A549 (cell line): ENCODE results near the gene UBE2E2. TPM values are rescaled to one million over a fixed set of nuclear protein-coding genes. Genes with fewer than 3 reads are reported as not detected.

Experiments used
- ATAC-seq, 2 experiments: fragments of 200-7000 bp in 1 of 2; fragments of >200 bp in 1 of 2; cut with Nextera tagmentation in 1 of 2; cut with Tn5 transposase in 1 of 2; 3 replicates each; pipeline versions ENCODE4 v1.8.0 to v1.9.1; 2018 to 2020; ENCODE audit warnings: mild to moderate bottlenecking in 1 of 2, moderate library complexity in 1 of 2
- CTCF ChIA-PET: fragments of 300-600 bp; sonication (Branson Sonifier 250); formaldehyde crosslinking; extraction: SDS; loops from one replicate; lab custom pipeline; 2021; ENCODE audit warnings: antibody characterized with exemption, inconsistent platforms; lab: Yijun Ruan, JAX
- POLR2A ChIA-PET: fragments of 350-600 bp; formaldehyde crosslinking; extraction: SDS; loops from one replicate; lab custom pipeline; 2021; ENCODE audit warnings: antibody characterized with exemption, inconsistent platforms; lab: Yijun Ruan, JAX
- DNase-seq, 2 experiments: peaks; one replicate each; pipeline versions ENCODE4 v3.0.0 to v3.0.0-alpha.2; 2011 to 2016; ENCODE audit warnings: low read depth in 1 of 2, low spot score in 1 of 2
- FAIRE-seq: peaks from 2 replicates; lab custom pipeline; 2011; peaks lifted over from hg19 to GRCh38; lab: Jason Lieb, UNC
- H3K27ac ChIP-seq, 2 experiments: fragments of >200 bp; sonication (Bioruptor Twin); formaldehyde crosslinking; 3 replicates each; pipeline ENCODE4 v1.5.1; 2016 to 2017
- H3K4me1 ChIP-seq: fragments of >200 bp; sonication (Bioruptor Twin); formaldehyde crosslinking; 3 replicates; pipeline ENCODE4 v1.6.1; 2016
- H3K4me2 ChIP-seq: fragments of >200 bp; sonication (Bioruptor Twin); formaldehyde crosslinking; 3 replicates; pipeline ENCODE4 v1.6.1; 2016
- H3K4me3 ChIP-seq: fragments of >200 bp; sonication (Bioruptor Twin); formaldehyde crosslinking; 3 replicates; pipeline ENCODE4 v1.5.1; 2016
- H3K9me3 ChIP-seq: fragments of >200 bp; sonication (Bioruptor Twin); formaldehyde crosslinking; 3 replicates; pipeline ENCODE4 v1.6.1; 2016
- CBX2 ChIP-seq: fragments of 200-600 bp; sonication (generic); IDR thresholded peaks from 2 replicates; pipeline ENCODE4 v1.6.1; 2016; ENCODE audit warnings: low read depth, mild to moderate bottlenecking, borderline replicate concordance
- CBX8 ChIP-seq: fragments of 200-600 bp; sonication (generic); IDR thresholded peaks from 2 replicates; pipeline ENCODE4 v1.6.1; 2016
- EP300 ChIP-seq, 2 experiments: fragments of >200 bp; sonication (Bioruptor Twin); formaldehyde crosslinking; IDR thresholded peaks; 2 replicates in 1 of 2; 3 replicates in 1 of 2; pipeline ENCODE4 v1.6.1; 2016 to 2017
- FOSB ChIP-seq: fragments of 250-450 bp; sonication (Bioruptor Pico); IDR thresholded peaks from 2 replicates; pipeline ENCODE4 v1.5.0; 2020; ENCODE audit warnings: mild to moderate bottlenecking, moderate library complexity
- FOXS1 ChIP-seq: fragments of 250-450 bp; sonication (Bioruptor Pico); IDR thresholded peaks from 2 replicates; pipeline ENCODE4 v1.5.0; 2020; ENCODE audit warnings: mild to moderate bottlenecking, moderate library complexity
- GATA3 ChIP-seq: IDR thresholded peaks from 2 replicates; pipeline ENCODE4 v1.6.1; 2012; ENCODE audit warnings: borderline replicate concordance
- KDM1A ChIP-seq: fragments of 200-600 bp; sonication (generic); IDR thresholded peaks from 2 replicates; pipeline ENCODE4 v1.6.1; 2016; ENCODE audit warnings: low read depth, mild to moderate bottlenecking
- PBX3 ChIP-seq: IDR thresholded peaks from 2 replicates; pipeline ENCODE4 v1.6.1; 2012
- RFX5 ChIP-seq: fragments of 450-650 bp; IDR thresholded peaks from 2 replicates; pipeline ENCODE4 v1.7.1; 2014; ENCODE audit warnings: antibody characterized with exemption, mild to moderate bottlenecking, moderate library complexity
- USF2 ChIP-seq: fragments of 450-650 bp; IDR thresholded peaks from 2 replicates; pipeline ENCODE4 v1.6.1; 2014; ENCODE audit warnings: antibody characterized with exemption
- ZC3H11A ChIP-seq: fragments of 450-650 bp; IDR thresholded peaks from 2 replicates; pipeline ENCODE4 v1.6.1; 2014; ENCODE audit warnings: antibody characterized with exemption, mild to moderate bottlenecking
- ZSCAN20 ChIP-seq: fragments of 250-450 bp; sonication (Bioruptor Pico); IDR thresholded peaks from 2 replicates; pipeline ENCODE4 v1.8.0; 2022; ENCODE audit warnings: mild to moderate bottlenecking, moderate library complexity
- WGBS: methylation state at CpG from one replicate; pipeline ENCODE4 v1.1.6; 2017; ENCODE audit errors: missing lambda C conversion rate; 5-methylcytosine and 5-hydroxymethylcytosine counted together
- polyA plus RNA-seq, 4 experiments: library from polyadenylated mRNA; depleted of rRNA in 3 of 4; stranded (reverse); fragments of >200 nt; fragmentation: RNase III in 1 of 4; extraction: RNeasy Plus Mini Kit Qiagen cat#74134 plus additional on column Dnase treatment in 1 of 4; gene quantifications; 2 replicates in 3 of 4; 3 replicates in 1 of 4; pipeline ENCODE4 v1.2.3, GENCODE V29; 2011 to 2017
- TF ChIP-seq, protein P1 (sequence below): fragments of >200 bp; sonication (Bioruptor Twin); formaldehyde crosslinking; IDR thresholded peaks from 2 replicates; pipeline ENCODE4 v1.6.1; 2016
- TF ChIP-seq, protein P2 (sequence below): IDR thresholded peaks from 2 replicates; pipeline ENCODE4 v1.6.1; 2012; ENCODE audit warnings: low read depth, borderline replicate concordance
- TF ChIP-seq, protein P3 (sequence below): fragments of 250-450 bp; sonication (Bioruptor Pico); IDR thresholded peaks from 2 replicates; pipeline ENCODE4 v1.5.0; 2021; ENCODE audit warnings: mild to moderate bottlenecking, moderate library complexity, borderline replicate concordance
- TF ChIP-seq, protein P4 (sequence below): fragments of 200-600 bp; sonication (generic); IDR thresholded peaks from 2 replicates; pipeline ENCODE4 v1.6.1; 2016; ENCODE audit warnings: antibody characterized with exemption, mild to moderate bottlenecking, moderate library complexity
- TF ChIP-seq, protein P5 (sequence below): fragments of >200 bp; sonication (Bioruptor Twin); formaldehyde crosslinking; IDR thresholded peaks from 3 replicates; pipeline ENCODE4 v1.6.1; 2016

The UBE2E2 gene
- polyA plus RNA-seq, 2 of the 4 experiments (the other 2 are of a cell fraction) = 28.3 to 56.1 TPM

GRCh38 chr3:23308986-23309625, 106.0 kb downstream of the UBE2E2 start:
- CTCF ChIA-PET = no interaction called here
- H3K9me3 ChIP-seq = no peaks in the 10 kb centered on the region

More at GRCh38 chr3:23308986-23309625, 106.0 kb downstream of the UBE2E2 start:
- TF ChIP-seq, protein P1, sequence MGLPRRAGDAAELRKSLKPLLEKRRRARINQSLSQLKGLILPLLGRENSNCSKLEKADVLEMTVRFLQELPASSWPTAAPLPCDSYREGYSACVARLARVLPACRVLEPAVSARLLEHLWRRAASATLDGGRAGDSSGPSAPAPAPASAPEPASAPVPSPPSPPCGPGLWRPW = no peak
- TF ChIP-seq, protein P2, sequence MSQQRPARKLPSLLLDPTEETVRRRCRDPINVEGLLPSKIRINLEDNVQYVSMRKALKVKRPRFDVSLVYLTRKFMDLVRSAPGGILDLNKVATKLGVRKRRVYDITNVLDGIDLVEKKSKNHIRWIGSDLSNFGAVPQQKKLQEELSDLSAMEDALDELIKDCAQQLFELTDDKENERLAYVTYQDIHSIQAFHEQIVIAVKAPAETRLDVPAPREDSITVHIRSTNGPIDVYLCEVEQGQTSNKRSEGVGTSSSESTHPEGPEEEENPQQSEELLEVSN = no peak
- TF ChIP-seq EP300 (IDR thresholded peaks at IDR 0.05) (no peak), CBX2 (no peak), FOSB (CRISPR knock-in tag) (no peak), FOXS1 (no peak), ZSCAN20 (CRISPR knock-in tag) (no peak), USF2 (no peak), ZC3H11A (no peak), CBX8 (no peak), RFX5 (no peak), GATA3 (no peak), KDM1A (no peak), PBX3 (no peak)
- TF ChIP-seq, protein P3, sequence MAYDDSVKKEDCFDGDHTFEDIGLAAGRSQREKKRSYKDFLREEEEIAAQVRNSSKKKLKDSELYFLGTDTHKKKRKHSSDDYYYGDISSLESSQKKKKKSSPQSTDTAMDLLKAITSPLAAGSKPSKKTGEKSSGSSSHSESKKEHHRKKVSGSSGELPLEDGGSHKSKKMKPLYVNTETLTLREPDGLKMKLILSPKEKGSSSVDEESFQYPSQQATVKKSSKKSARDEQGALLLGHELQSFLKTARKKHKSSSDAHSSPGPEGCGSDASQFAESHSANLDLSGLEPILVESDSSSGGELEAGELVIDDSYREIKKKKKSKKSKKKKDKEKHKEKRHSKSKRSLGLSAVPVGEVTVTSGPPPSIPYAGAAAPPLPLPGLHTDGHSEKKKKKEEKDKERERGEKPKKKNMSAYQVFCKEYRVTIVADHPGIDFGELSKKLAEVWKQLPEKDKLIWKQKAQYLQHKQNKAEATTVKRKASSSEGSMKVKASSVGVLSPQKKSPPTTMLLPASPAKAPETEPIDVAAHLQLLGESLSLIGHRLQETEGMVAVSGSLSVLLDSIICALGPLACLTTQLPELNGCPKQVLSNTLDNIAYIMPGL (CRISPR knock-in tag) = no peak
- TF ChIP-seq, protein P4, sequence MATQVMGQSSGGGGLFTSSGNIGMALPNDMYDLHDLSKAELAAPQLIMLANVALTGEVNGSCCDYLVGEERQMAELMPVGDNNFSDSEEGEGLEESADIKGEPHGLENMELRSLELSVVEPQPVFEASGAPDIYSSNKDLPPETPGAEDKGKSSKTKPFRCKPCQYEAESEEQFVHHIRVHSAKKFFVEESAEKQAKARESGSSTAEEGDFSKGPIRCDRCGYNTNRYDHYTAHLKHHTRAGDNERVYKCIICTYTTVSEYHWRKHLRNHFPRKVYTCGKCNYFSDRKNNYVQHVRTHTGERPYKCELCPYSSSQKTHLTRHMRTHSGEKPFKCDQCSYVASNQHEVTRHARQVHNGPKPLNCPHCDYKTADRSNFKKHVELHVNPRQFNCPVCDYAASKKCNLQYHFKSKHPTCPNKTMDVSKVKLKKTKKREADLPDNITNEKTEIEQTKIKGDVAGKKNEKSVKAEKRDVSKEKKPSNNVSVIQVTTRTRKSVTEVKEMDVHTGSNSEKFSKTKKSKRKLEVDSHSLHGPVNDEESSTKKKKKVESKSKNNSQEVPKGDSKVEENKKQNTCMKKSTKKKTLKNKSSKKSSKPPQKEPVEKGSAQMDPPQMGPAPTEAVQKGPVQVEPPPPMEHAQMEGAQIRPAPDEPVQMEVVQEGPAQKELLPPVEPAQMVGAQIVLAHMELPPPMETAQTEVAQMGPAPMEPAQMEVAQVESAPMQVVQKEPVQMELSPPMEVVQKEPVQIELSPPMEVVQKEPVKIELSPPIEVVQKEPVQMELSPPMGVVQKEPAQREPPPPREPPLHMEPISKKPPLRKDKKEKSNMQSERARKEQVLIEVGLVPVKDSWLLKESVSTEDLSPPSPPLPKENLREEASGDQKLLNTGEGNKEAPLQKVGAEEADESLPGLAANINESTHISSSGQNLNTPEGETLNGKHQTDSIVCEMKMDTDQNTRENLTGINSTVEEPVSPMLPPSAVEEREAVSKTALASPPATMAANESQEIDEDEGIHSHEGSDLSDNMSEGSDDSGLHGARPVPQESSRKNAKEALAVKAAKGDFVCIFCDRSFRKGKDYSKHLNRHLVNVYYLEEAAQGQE = no peak
- TF ChIP-seq, protein P5, sequence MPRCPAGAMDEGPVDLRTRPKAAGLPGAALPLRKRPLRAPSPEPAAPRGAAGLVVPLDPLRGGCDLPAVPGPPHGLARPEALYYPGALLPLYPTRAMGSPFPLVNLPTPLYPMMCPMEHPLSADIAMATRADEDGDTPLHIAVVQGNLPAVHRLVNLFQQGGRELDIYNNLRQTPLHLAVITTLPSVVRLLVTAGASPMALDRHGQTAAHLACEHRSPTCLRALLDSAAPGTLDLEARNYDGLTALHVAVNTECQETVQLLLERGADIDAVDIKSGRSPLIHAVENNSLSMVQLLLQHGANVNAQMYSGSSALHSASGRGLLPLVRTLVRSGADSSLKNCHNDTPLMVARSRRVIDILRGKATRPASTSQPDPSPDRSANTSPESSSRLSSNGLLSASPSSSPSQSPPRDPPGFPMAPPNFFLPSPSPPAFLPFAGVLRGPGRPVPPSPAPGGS = no peak
- FAIRE-seq (no peak), ATAC-seq (no peak), DNase-seq (no peak)
- 93% methylated on average over 2 of the region's 2 CpGs for WGBS
- Histone ChIP-seq H3K27ac (no peak overlapping the region), H3K4me1 (peaks cover 6% of the 10 kb centered on the region; the same call in 1 of the 3 replicates), H3K4me2 (no peak overlapping the region), H3K4me3 (no peak overlapping the region)
- POLR2A ChIA-PET = no interaction called here
